ENCODE measurements around the gene PMF1. TPM values are rescaled to one million over a fixed set of nuclear protein-coding genes. Genes with fewer than 3 reads are reported as not detected.

The PMF1 gene
- total RNA-seq, 1 donor: 34.0 TPM

DNA sequence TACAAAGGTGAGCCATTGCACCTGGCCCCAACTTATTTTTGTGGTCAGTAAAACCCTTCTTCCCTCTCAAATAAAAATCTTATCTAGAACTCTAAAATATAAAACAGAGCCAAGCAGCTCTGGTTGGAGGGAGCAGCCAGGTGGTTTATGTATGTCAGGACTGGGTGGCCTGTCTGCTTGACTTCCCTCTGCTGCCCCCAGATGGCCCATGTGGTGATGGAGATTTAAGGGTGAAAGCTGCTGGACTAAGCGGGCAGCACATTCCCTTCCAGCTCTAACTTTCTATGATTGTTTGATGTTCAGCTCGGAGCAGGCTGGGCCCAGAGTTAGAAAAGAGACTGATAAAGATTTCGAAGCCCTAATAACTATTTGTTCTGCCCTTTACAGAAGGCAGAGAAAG is 47.0 kb downstream of the PMF1 start:
- TF ChIP-seq, protein P1, sequence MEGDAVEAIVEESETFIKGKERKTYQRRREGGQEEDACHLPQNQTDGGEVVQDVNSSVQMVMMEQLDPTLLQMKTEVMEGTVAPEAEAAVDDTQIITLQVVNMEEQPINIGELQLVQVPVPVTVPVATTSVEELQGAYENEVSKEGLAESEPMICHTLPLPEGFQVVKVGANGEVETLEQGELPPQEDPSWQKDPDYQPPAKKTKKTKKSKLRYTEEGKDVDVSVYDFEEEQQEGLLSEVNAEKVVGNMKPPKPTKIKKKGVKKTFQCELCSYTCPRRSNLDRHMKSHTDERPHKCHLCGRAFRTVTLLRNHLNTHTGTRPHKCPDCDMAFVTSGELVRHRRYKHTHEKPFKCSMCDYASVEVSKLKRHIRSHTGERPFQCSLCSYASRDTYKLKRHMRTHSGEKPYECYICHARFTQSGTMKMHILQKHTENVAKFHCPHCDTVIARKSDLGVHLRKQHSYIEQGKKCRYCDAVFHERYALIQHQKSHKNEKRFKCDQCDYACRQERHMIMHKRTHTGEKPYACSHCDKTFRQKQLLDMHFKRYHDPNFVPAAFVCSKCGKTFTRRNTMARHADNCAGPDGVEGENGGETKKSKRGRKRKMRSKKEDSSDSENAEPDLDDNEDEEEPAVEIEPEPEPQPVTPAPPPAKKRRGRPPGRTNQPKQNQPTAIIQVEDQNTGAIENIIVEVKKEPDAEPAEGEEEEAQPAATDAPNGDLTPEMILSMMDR (IDR thresholded peaks at IDR 0.05; ENCODE audit: extremely low read depth, low read depth, low read length): peak; percentile 30
- Histone ChIP-seq H3K9me3 (ENCODE audit: low read depth, low read length) (no peaks in the 10 kb centered on the region), H3K27me3 (ENCODE audit: insufficient read depth, low read length) (no peaks in the 10 kb centered on the region), H4K20me1 (ENCODE audit: insufficient read depth, low read length) (peaks cover 18% of the 10 kb centered on the region), H3K27ac (ENCODE audit: low read depth, low read length) (no peak overlapping the region), H3K4me3 (ENCODE audit: insufficient read depth, low read length) (no peak overlapping the region), H3K36me3 (ENCODE audit: insufficient read depth, low read length) (peaks cover 74% of the 10 kb centered on the region), H3K79me2 (ENCODE audit: insufficient read depth, low read length) (peaks cover 4% of the 10 kb centered on the region), H3K4me2 (ENCODE audit: insufficient read depth, low read length) (no peak overlapping the region), H2AFZ (ENCODE audit: low read length) (no peak overlapping the region), H3K4me1 (ENCODE audit: insufficient read depth, low read length) (peaks cover 15% of the 10 kb centered on the region)
- no peak for DNase-seq (ENCODE audit: insufficient read length, low spot score, missing footprints)

DNA sequence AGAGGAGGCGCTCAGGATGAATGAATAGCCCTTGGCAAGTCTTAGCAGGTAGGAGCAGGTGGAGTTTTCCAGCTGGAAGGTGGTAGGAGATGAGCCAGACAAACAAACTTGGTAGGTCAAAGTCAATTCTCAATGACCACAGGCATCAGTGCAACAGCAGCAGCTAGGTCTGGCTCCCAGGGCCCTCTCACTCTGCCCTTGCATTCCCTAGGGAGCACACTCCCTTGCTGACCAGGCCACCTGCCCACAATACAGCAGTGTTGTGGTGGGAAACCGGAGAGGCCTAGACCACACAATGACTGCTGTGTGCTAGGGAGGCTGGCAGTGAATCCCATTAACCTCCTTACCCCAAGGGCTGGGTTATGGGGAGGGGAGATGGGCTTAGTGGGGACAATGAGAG is 48.1 kb downstream of the PMF1 start:
- Histone ChIP-seq H3K9me3 (ENCODE audit: low read depth, low read length) (no peaks in the 10 kb centered on the region), H3K4me3 (ENCODE audit: insufficient read depth, low read length) (no peak overlapping the region), H2AFZ (ENCODE audit: low read length) (no peak overlapping the region), H3K79me2 (ENCODE audit: insufficient read depth, low read length) (peaks cover 4% of the 10 kb centered on the region), H3K27me3 (ENCODE audit: insufficient read depth, low read length) (no peaks in the 10 kb centered on the region), H3K36me3 (ENCODE audit: insufficient read depth, low read length) (peaks cover 80% of the 10 kb centered on the region), H3K27ac (ENCODE audit: low read depth, low read length) (no peak overlapping the region), H3K4me2 (ENCODE audit: insufficient read depth, low read length) (no peak overlapping the region), H3K4me1 (ENCODE audit: insufficient read depth, low read length) (peaks cover 15% of the 10 kb centered on the region), H4K20me1 (ENCODE audit: insufficient read depth, low read length) (peaks cover 18% of the 10 kb centered on the region)
- TF ChIP-seq, protein P1 (IDR thresholded peaks at IDR 0.05; ENCODE audit: extremely low read depth, low read depth, low read length): no peak
- no peak for DNase-seq (ENCODE audit: insufficient read length, low spot score, missing footprints)

DNA sequence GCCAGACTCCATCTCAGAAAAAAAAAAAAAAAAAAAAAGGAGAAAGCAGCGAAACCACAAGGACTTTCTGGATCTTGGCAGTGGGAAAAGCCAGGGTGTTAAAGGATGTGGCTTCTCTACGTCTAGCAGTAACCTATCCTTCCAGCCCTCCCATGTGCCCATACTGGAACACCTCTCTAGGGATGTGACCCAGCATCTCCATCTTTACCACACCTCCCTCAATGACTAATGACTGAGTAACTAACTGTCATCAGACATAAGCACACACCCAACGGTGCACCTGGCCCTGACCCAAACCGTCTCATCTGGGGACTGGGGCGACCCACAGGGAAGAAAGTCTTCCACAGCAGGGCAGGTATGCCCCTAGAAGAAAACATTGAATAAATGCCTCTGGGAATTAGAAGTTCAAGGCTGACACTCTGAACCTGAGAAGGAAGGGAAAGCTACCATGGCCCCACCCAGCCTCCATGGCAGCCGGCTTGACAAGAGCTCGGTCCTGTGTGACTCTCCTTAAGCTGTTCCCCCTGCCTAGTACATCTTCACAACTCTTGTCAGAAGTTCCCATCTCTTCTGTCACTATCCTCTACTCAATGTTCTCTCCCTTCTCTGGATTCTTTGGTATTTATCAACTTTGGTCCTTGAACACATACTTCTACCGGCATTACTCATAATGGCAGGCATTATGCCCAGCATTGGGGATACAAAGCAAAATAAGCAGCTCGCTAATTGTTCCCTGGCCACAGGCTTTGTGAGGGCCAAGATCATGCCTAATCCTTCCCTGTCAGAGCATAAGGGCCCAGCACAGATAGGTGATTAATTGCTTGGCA is 49.9 kb downstream of the PMF1 start:
- Histone ChIP-seq H3K79me2 (ENCODE audit: insufficient read depth, low read length) (peaks cover 4% of the 10 kb centered on the region), H3K4me3 (ENCODE audit: insufficient read depth, low read length) (no peak overlapping the region), H3K36me3 (ENCODE audit: insufficient read depth, low read length) (peaks cover 82% of the 10 kb centered on the region), H2AFZ (ENCODE audit: low read length) (no peak overlapping the region), H3K4me2 (ENCODE audit: insufficient read depth, low read length) (peak overlapping the region; percentile 42), H3K27me3 (ENCODE audit: insufficient read depth, low read length) (no peaks in the 10 kb centered on the region), H4K20me1 (ENCODE audit: insufficient read depth, low read length) (peaks cover 18% of the 10 kb centered on the region), H3K27ac (ENCODE audit: low read depth, low read length) (peak overlapping the region; percentile 71), H3K4me1 (ENCODE audit: insufficient read depth, low read length) (peaks cover 15% of the 10 kb centered on the region), H3K9me3 (ENCODE audit: low read depth, low read length) (no peaks in the 10 kb centered on the region)
- DNase-seq (ENCODE audit: insufficient read length, low spot score, missing footprints): peak; percentile 97
- TF ChIP-seq, protein P1 (IDR thresholded peaks at IDR 0.05; ENCODE audit: extremely low read depth, low read depth, low read length): no peak

DNA sequence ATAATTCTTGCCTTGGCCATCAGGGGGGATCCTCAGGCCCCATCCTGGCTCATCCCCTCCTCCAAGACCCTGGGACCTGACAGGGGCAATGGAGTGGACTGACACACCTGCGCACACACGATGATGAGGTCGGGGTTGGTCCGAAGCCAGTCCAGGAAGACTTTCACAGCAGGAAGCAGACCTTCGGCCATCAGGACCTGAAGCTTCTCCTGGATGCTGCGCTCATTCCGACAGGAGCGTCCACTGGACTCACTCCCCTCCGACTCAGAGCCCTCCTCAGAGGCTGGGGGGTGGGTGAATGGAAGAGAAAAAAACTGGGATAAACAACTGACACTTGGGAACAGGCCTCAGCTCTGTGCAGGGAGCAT is 50.5 kb downstream of the PMF1 start:
- Histone ChIP-seq H2AFZ (ENCODE audit: low read length) (no peak overlapping the region), H3K4me3 (ENCODE audit: insufficient read depth, low read length) (no peak overlapping the region), H3K27me3 (ENCODE audit: insufficient read depth, low read length) (no peaks in the 10 kb centered on the region), H3K27ac (ENCODE audit: low read depth, low read length) (peak overlapping the region; percentile 71), H3K4me2 (ENCODE audit: insufficient read depth, low read length) (no peak overlapping the region), H3K79me2 (ENCODE audit: insufficient read depth, low read length) (peaks cover 4% of the 10 kb centered on the region), H3K4me1 (ENCODE audit: insufficient read depth, low read length) (peaks cover 15% of the 10 kb centered on the region), H3K9me3 (ENCODE audit: low read depth, low read length) (no peaks in the 10 kb centered on the region), H3K36me3 (ENCODE audit: insufficient read depth, low read length) (peaks cover 82% of the 10 kb centered on the region), H4K20me1 (ENCODE audit: insufficient read depth, low read length) (peaks cover 18% of the 10 kb centered on the region)
- DNase-seq (ENCODE audit: insufficient read length, low spot score, missing footprints): no peak
- TF ChIP-seq, protein P1 (IDR thresholded peaks at IDR 0.05; ENCODE audit: extremely low read depth, low read depth, low read length): no peak

Data from osteoblast (primary cell).